ENCODE data around the gene PDCD4. TPM values are rescaled to one million over a fixed set of nuclear protein-coding genes. Genes with fewer than 3 reads are reported as not detected.

Gene PDCD4
- total RNA-seq, 2 experiments from 2014 or later, result 59.0 to 116 TPM

GRCh38 chr10:110897184-110897583 is 25.5 kb downstream of the PDCD4 start:
- Histone ChIP-seq H3K27ac (ENCODE audit: low read depth, low read length, poor library complexity, severe bottlenecking) (no peak overlapping the region), H3K4me3 (ENCODE audit: low read depth, low read length, poor library complexity, severe bottlenecking) (no peak overlapping the region), H3K36me3 (ENCODE audit: insufficient read depth, low read length) (peaks cover 84% of the 10 kb centered on the region), H3K9me3 (ENCODE audit: low read length) (no peaks in the 10 kb centered on the region), H3K4me1 (ENCODE audit: insufficient read depth, low read length, poor library complexity, severe bottlenecking) (peaks cover 9% of the 10 kb centered on the region), H2AFZ (ENCODE audit: low read length) (no peak overlapping the region), H4K20me1 (ENCODE audit: insufficient read depth, low read length) (no peaks in the 10 kb centered on the region), H3K4me2 (ENCODE audit: low read length) (no peak overlapping the region), H3K9me2 (ENCODE audit: insufficient read depth, low read length) (no peaks in the 10 kb centered on the region), H3K79me2 (ENCODE audit: insufficient read depth, low read depth, low read length) (peaks cover 4% of the 10 kb centered on the region; the same call in 1 of the 2 replicates)
- intact Hi-C loops (cut with micrococcal nuclease; ENCODE audit: unreplicated experiment), result loop anchor here (10.0 kb wide), 2 partner anchors 198 to 438 kb away; no protein-coding TSS in a partner anchor
- POLR2A ChIA-PET, result interaction anchor here (0.6 to 3.1 kb wide), 12 partner anchors 10 to 94 kb away, joined by 3 to 19 read pairs (median 4); no protein-coding TSS in a partner anchor
- CTCF ChIA-PET (ENCODE audit: unreplicated experiment), result interaction anchor here (0.8 to 1.1 kb wide), 2 partner anchors 15 to 93 kb away, joined by 3 to 4 read pairs; no protein-coding TSS in a partner anchor
- BruUV-seq (replicated peaks), result no TSS peak
- TF ChIP-seq CTCF (conservative IDR thresholded peaks at IDR 0.05; ENCODE audit: low read length), result no peak
- no peak for TF ChIP-seq EZH2phosphoT487 (IDR thresholded peaks at IDR 0.05; ENCODE audit: borderline replicate concordance, low read depth, low read length)
- DNase-seq (ENCODE audit: low spot score), result no peak

GRCh38 chr10:110898391-110898790 is 26.7 kb downstream of the PDCD4 start:
- peaks cover 85% of the 10 kb centered on the region for H3K36me3 ChIP-seq (ENCODE audit: insufficient read depth, low read length)
- intact Hi-C loops (cut with micrococcal nuclease; ENCODE audit: unreplicated experiment), result loop anchor here (10.0 kb wide), 2 partner anchors 196 to 436 kb away; no protein-coding TSS in a partner anchor
- H4K20me1 ChIP-seq (ENCODE audit: insufficient read depth, low read length), result no peaks in the 10 kb centered on the region
- no peaks in the 10 kb centered on the region for H3K9me3 ChIP-seq (ENCODE audit: low read length)
- CTCF ChIA-PET (ENCODE audit: unreplicated experiment), result no interaction called here
- TF ChIP-seq EZH2phosphoT487 (IDR thresholded peaks at IDR 0.05; ENCODE audit: borderline replicate concordance, low read depth, low read length), result no peak
- no peak for TF ChIP-seq CTCF (conservative IDR thresholded peaks at IDR 0.05; ENCODE audit: low read length)
- H2AFZ ChIP-seq (ENCODE audit: low read length), result no peak overlapping the region
- no peak overlapping the region for H3K4me2 ChIP-seq (ENCODE audit: low read length)
- TSS peak; percentile 85 for BruUV-seq (replicated peaks)
- no peak for DNase-seq (ENCODE audit: low spot score)
- H3K4me3 ChIP-seq (ENCODE audit: low read depth, low read length, poor library complexity, severe bottlenecking), result no peak overlapping the region
- H3K27ac ChIP-seq (ENCODE audit: low read depth, low read length, poor library complexity, severe bottlenecking), result no peak overlapping the region
- H3K79me2 ChIP-seq (ENCODE audit: insufficient read depth, low read depth, low read length), result peaks cover 4% of the 10 kb centered on the region; the same call in 1 of the 2 replicates
- no peaks in the 10 kb centered on the region for H3K9me2 ChIP-seq (ENCODE audit: insufficient read depth, low read length)
- POLR2A ChIA-PET, result interaction anchor here (0.6 to 3.1 kb wide), 13 partner anchors 11 to 690 kb away, joined by 3 to 19 read pairs (median 4); no protein-coding TSS in a partner anchor
- peaks cover 9% of the 10 kb centered on the region for H3K4me1 ChIP-seq (ENCODE audit: insufficient read depth, low read length, poor library complexity, severe bottlenecking)

DNA sequence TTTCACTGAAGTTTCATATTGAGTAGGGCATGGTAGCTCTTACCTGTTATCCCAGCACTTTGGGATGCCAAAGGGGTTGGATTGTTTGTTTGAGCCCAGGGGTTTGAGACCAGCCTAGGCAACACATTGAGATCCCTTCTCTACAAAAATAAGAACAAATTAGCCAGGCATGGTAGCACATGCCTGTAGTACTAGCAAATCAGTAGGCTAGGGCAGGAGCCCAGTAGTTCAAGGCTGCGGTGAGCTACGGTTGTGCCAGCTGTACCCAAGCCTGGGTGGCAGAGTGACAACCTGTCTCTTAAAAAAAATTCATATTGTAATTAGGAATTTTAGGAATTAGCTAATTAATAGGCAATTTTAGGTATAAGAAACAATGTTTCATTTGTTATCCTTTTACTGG is 29.3 kb downstream of the PDCD4 start:
- Histone ChIP-seq H3K9me2 (ENCODE audit: insufficient read depth, low read length) (no peaks in the 10 kb centered on the region), H3K36me3 (ENCODE audit: insufficient read depth, low read length) (peaks cover 70% of the 10 kb centered on the region), H3K4me1 (ENCODE audit: insufficient read depth, low read length, poor library complexity, severe bottlenecking) (peaks cover 7% of the 10 kb centered on the region), H3K27ac (ENCODE audit: low read depth, low read length, poor library complexity, severe bottlenecking) (no peak overlapping the region), H3K9me3 (ENCODE audit: low read length) (no peaks in the 10 kb centered on the region), H3K4me2 (ENCODE audit: low read length) (no peak overlapping the region), H3K4me3 (ENCODE audit: low read depth, low read length, poor library complexity, severe bottlenecking) (no peak overlapping the region), H2AFZ (ENCODE audit: low read length) (no peak overlapping the region), H4K20me1 (ENCODE audit: insufficient read depth, low read length) (no peaks in the 10 kb centered on the region), H3K79me2 (ENCODE audit: insufficient read depth, low read depth, low read length) (no peaks in the 10 kb centered on the region)
- CTCF ChIA-PET (ENCODE audit: unreplicated experiment), result no interaction called here
- intact Hi-C loops (cut with micrococcal nuclease; ENCODE audit: unreplicated experiment), result no loop called here
- BruUV-seq (replicated peaks), result no TSS peak
- TF ChIP-seq CTCF (conservative IDR thresholded peaks at IDR 0.05; ENCODE audit: low read length), result no peak
- TF ChIP-seq EZH2phosphoT487 (IDR thresholded peaks at IDR 0.05; ENCODE audit: borderline replicate concordance, low read depth, low read length), result no peak
- POLR2A ChIA-PET, result interaction anchor here (0.9 to 1.8 kb wide), 3 partner anchors 10 to 278 kb away, joined by 3 to 16 read pairs (median 3); no protein-coding TSS in a partner anchor
- DNase-seq (ENCODE audit: low spot score), result no peak
